Measurements from ENCODE around the gene FAU.

DNA sequence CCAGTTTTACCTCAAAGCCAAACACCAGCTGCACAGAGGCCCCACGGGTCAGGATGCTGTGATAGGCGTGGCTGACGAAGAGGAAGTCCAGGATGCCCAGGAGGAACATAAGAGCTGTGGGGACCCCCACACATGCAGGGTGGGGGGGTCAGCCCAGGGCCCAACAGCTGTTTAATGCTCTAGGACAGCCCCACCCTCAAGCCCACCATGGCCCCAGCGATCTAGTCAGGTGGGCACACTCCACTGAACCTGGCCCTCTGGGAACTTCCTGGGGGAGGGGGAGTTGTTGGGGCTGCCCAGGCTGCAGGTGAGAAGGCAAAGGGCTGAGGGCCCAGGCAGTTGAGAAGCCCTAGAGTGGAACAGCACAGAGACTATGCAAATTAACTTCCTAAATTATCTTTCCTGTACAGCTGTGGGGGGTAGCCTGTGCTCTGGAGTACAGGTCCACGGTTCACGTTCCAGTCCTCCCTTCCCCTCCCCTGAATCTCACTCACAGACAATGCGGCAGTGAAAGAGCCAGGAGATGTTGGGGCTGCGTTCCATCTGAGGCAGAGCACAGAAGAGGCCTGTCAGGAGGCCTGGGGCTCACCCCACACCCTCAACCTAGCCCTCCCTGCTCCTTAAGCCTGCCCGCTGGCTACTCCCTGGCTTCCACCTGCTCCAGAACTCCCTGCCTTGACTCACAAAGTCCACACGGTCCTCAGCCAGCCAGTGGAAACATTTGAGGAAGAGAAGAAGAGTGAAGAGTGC is 10.5 kb upstream of the FAU start:
- no peak for TF ChIP-seq SRSF9 (IDR thresholded peaks at IDR 0.05; ENCODE audit: borderline replicate concordance, low read depth, low read length)
- TF ChIP-seq, protein P1, sequence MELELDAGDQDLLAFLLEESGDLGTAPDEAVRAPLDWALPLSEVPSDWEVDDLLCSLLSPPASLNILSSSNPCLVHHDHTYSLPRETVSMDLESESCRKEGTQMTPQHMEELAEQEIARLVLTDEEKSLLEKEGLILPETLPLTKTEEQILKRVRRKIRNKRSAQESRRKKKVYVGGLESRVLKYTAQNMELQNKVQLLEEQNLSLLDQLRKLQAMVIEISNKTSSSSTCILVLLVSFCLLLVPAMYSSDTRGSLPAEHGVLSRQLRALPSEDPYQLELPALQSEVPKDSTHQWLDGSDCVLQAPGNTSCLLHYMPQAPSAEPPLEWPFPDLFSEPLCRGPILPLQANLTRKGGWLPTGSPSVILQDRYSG (tag; conservative IDR thresholded peaks at IDR 0.05; ENCODE audit: low read depth), result no peak
- no peak for TF ChIP-seq TAL1 (IDR thresholded peaks at IDR 0.05)
- no peak for TF ChIP-seq RCOR1 (IDR thresholded peaks at IDR 0.05; ENCODE audit: borderline replicate concordance in 1 of 2, low read depth in 2 of 2, low read length in 2 of 2)
- no peak for TF ChIP-seq HMGXB4 (CRISPR knock-in tag; IDR thresholded peaks at IDR 0.05)
- TF ChIP-seq SAP30 (IDR thresholded peaks at IDR 0.05; ENCODE audit: borderline replicate concordance, insufficient read depth, low read depth, low read length, poor library complexity, severe bottlenecking), result no peak
